IMR-90 (cell line): ENCODE measurements around the gene NIPAL4. TPM values are rescaled to one million over a fixed set of nuclear protein-coding genes. Genes with fewer than 3 reads are reported as not detected.

Source experiments
- ATAC-seq: fragments of 200-7000 bp; cut with Tn5 transposase; 2 replicates; pipeline ENCODE4 v1.9.1; 2020; ENCODE audit warnings: low read depth, mild to moderate bottlenecking, moderate library complexity
- BruUV-seq: library from RNA; stranded (reverse); fragments of 400-500 nt; replicated peaks from 2 replicates; lab custom pipeline; 2021; lab: Mats Ljungman, UMichigan
- CTCF ChIA-PET: fragments of 300-600 bp; formaldehyde crosslinking; extraction: SDS; loops from one replicate; lab custom pipeline; 2021; ENCODE audit warnings: antibody characterized with exemption; lab: Yijun Ruan, JAX
- POLR2A ChIA-PET: fragments of 300-600 bp; sonication (Branson Sonifier 250); formaldehyde crosslinking; loops from one replicate; lab custom pipeline; 2022; ENCODE audit warnings: antibody characterized with exemption; ENCODE audit not compliant: unreplicated experiment; lab: Charles Lee
- DNase-seq: peaks from one replicate; pipeline ENCODE4 v3.0.0; 2013
- H2AFZ ChIP-seq: replicated peaks from 2 replicates; pipeline ENCODE3; 2013; ENCODE audit warnings: low read length, mild to moderate bottlenecking; ENCODE audit not compliant: poor library complexity
- H2AK5ac ChIP-seq: 2 replicates; pipeline ENCODE4 v1.6.1; 2013; ENCODE audit warnings: low read depth, low read length, inconsistent platforms
- H2AK9ac ChIP-seq: replicated peaks from 2 replicates; pipeline ENCODE3; 2013; ENCODE audit warnings: mild to moderate bottlenecking, low read depth, low read length, moderate library complexity; ENCODE audit not compliant: poor library complexity
- H2BK120ac ChIP-seq: 2 replicates; pipeline ENCODE4 v1.6.1; 2013; ENCODE audit warnings: low read depth, low read length, inconsistent platforms
- H2BK15ac ChIP-seq: 3 replicates; pipeline ENCODE4 v1.6.1; 2013; ENCODE audit warnings: low read depth, low read length, inconsistent platforms
- H2BK20ac ChIP-seq: 2 replicates; pipeline ENCODE4 v1.6.1; 2013; ENCODE audit warnings: low read depth, mild to moderate bottlenecking, inconsistent platforms, low read length, moderate library complexity
- H2BK5ac ChIP-seq: 2 replicates; pipeline ENCODE4 v1.6.1; 2013; ENCODE audit warnings: mild to moderate bottlenecking, low read depth, low read length, inconsistent platforms; ENCODE audit not compliant: poor library complexity, severe bottlenecking
- H3K14ac ChIP-seq: replicated peaks from 2 replicates; pipeline ENCODE4 v1.6.1; 2013; ENCODE audit warnings: low read depth, low read length, inconsistent platforms
- H3K18ac ChIP-seq: 2 replicates; pipeline ENCODE4 v1.6.1; 2013; ENCODE audit warnings: low read depth, low read length, control low read depth
- H3K23ac ChIP-seq: 2 replicates; pipeline ENCODE4 v1.6.1; 2013; ENCODE audit warnings: low read depth, low read length, inconsistent platforms
- H3K27ac ChIP-seq: 2 replicates; pipeline ENCODE4 v1.5.1; 2013; ENCODE audit warnings: mild to moderate bottlenecking, control low read depth, low read length; ENCODE audit not compliant: insufficient read depth
- H3K27me3 ChIP-seq: 2 replicates; pipeline ENCODE4 v1.6.1; 2013; ENCODE audit warnings: low read length; ENCODE audit not compliant: control insufficient read depth, insufficient read depth
- H3K36me3 ChIP-seq: 2 replicates; pipeline ENCODE4 v1.6.1; 2013; ENCODE audit warnings: low read length, mixed read lengths; ENCODE audit not compliant: control insufficient read depth, insufficient read depth
- H3K4ac ChIP-seq: 2 replicates; pipeline ENCODE4 v1.6.1; 2013; ENCODE audit warnings: low read depth, low read length, inconsistent platforms
- H3K4me1 ChIP-seq: 2 replicates; pipeline ENCODE4 v1.6.1; 2013; ENCODE audit warnings: low read length, mixed read lengths; ENCODE audit not compliant: control insufficient read depth, insufficient read depth
- H3K4me2 ChIP-seq: 2 replicates; pipeline ENCODE4 v1.6.1; 2013; ENCODE audit warnings: low read depth, mild to moderate bottlenecking, control low read depth, low read length, moderate library complexity
- H3K4me3 ChIP-seq: 2 replicates; pipeline ENCODE4 v1.5.1; 2013; ENCODE audit warnings: low read depth, mild to moderate bottlenecking, control low read depth, low read length, moderate library complexity; ENCODE audit not compliant: insufficient read depth
- H3K56ac ChIP-seq: 2 replicates; pipeline ENCODE4 v1.6.1; 2013; ENCODE audit warnings: low read length, inconsistent platforms; ENCODE audit not compliant: insufficient read depth; ENCODE audit errors: extremely low read depth
- H3K79me1 ChIP-seq, 2 experiments: 2 replicates each; pipeline ENCODE4 v1.6.1; 2013; ENCODE audit warnings: low read length in 2 of 2, inconsistent platforms in 1 of 2, low read depth in 1 of 2
- H3K9ac ChIP-seq: 2 replicates; pipeline ENCODE4 v1.6.1; 2013; ENCODE audit warnings: low read depth, low read length, control low read depth
- H3K9me1 ChIP-seq: 2 replicates; pipeline ENCODE4 v1.6.1; 2013; ENCODE audit warnings: low read length, inconsistent platforms; ENCODE audit not compliant: insufficient read depth
- H3K9me3 ChIP-seq: 2 replicates; pipeline ENCODE4 v1.6.1; 2013; ENCODE audit warnings: low read length; ENCODE audit not compliant: control insufficient read depth, insufficient read depth
- H4K20me1 ChIP-seq: 2 replicates; pipeline ENCODE4 v1.6.1; 2013; ENCODE audit warnings: low read length, inconsistent platforms; ENCODE audit not compliant: insufficient read depth
- H4K5ac ChIP-seq: 2 replicates; pipeline ENCODE4 v1.6.1; 2013; ENCODE audit warnings: mild to moderate bottlenecking, low read depth, low read length, control low read depth
- H4K8ac ChIP-seq, 2 experiments: 2 replicates each; pipeline ENCODE4 v1.6.1; 2013; ENCODE audit warnings: low read depth in 2 of 2, low read length in 2 of 2, control low read depth in 1 of 2, inconsistent platforms in 1 of 2
- H4K91ac ChIP-seq: 2 replicates; pipeline ENCODE4 v1.6.1; 2013; ENCODE audit warnings: low read depth, low read length, inconsistent platforms; ENCODE audit not compliant: insufficient read depth
- FOS ChIP-seq: fragments of 150-350 bp; IDR thresholded peaks from 2 replicates; pipeline ENCODE4 v1.6.1; 2016; ENCODE audit warnings: low read depth, low read length
- MAZ ChIP-seq: IDR thresholded peaks from 2 replicates; pipeline ENCODE4 v1.6.1; 2012; ENCODE audit warnings: low read depth, mild to moderate bottlenecking, low read length, improper control_type of control experiment, moderate library complexity, borderline replicate concordance
- WGBS, 2 experiments: methylation state at CpG; one replicate each; pipeline versions ENCODE4 v1.1.5 to v1.1.7; 2013; ENCODE audit warnings: missing lambda C conversion rate in 2 of 2; ENCODE audit not compliant: insufficient read length in 1 of 2; ENCODE audit errors: extremely low coverage in 2 of 2; 5-methylcytosine and 5-hydroxymethylcytosine counted together
- dilution Hi-C: fragments of 300-500 bp; cut with HindIII; formaldehyde crosslinking; loops from one replicate; pipeline ENCODE4 v1.14.3; 2018; ENCODE audit warnings: low sequenced_read_pairs; ENCODE audit not compliant: unreplicated experiment
- in situ Hi-C: fragments of 300-500 bp; cut with MboI; formaldehyde crosslinking; loops from 3 replicates; pipeline ENCODE4 v1.14.3; 2019; ENCODE audit warnings: low sequenced_read_pairs, inconsistent platforms, mixed read lengths
- intact Hi-C: fragments of 100-400 bp; cut with micrococcal nuclease; formaldehyde crosslinking; loops from 2 replicates; pipeline ENCODE4 v1.10.0; 2022
- polyA plus RNA-seq, 3 experiments: library from polyadenylated mRNA; depleted of rRNA; stranded (reverse); fragments of >200 nt; gene quantifications; 2 replicates each; pipeline ENCODE4 v1.2.3, GENCODE V29; 2012; ENCODE audit warnings: low replicate concordance in 1 of 3
- total RNA-seq: library from RNA; depleted of rRNA; stranded (reverse); fragments of >200 nt; gene quantifications from 2 replicates; pipeline ENCODE4 v1.2.3, GENCODE V29; 2012

NIPAL4 gene
- total and polyA plus RNA-seq, 2 of the 4 experiments (the other 2 are of a cell fraction) = 0.18 to 0.39 TPM

GRCh38 chr5:157506066-157506590 lies 46.1 kb downstream of the NIPAL4 start:
- H4K91ac ChIP-seq = no peak overlapping the region
- H3K9me1 ChIP-seq = peaks cover 27% of the 10 kb centered on the region
- H2BK5ac ChIP-seq = peak overlapping the region; percentile 40
- no TSS peak for BruUV-seq
- 88% methylated on average over 1 of the region's 3 CpGs; no CpG with 5 or more reads in 1 of the 2 experiments for WGBS, 2 experiments
- TF ChIP-seq FOS (no peak), MAZ (no peak)
- dilution Hi-C loops (no loop called here), intact Hi-C loops (loop anchor here (10.0 kb wide), 1 partner anchor 209 kb away; no protein-coding TSS in a partner anchor), in situ Hi-C loops (loop anchor here (10.0 kb wide), 1 partner anchor 209 kb away; no protein-coding TSS in a partner anchor)
- ATAC-seq (no peak), DNase-seq (no peak)
- H3K9ac ChIP-seq = no peak overlapping the region
- no peak overlapping the region for H4K8ac ChIP-seq
- peaks cover 34 to 74% of the 10 kb centered on the region in 2 experiments for H3K79me1 ChIP-seq
- H3K4me3 ChIP-seq = no peak overlapping the region
- H3K56ac ChIP-seq = no peak overlapping the region
- no peak overlapping the region for H3K27ac ChIP-seq
- H3K14ac ChIP-seq = no peak overlapping the region
- no peak overlapping the region for H2BK15ac ChIP-seq
- H2BK20ac ChIP-seq = no peak overlapping the region
- H3K36me3 ChIP-seq = peaks cover 31% of the 10 kb centered on the region
- no peak overlapping the region for H3K23ac ChIP-seq
- H2AK5ac ChIP-seq = no peak overlapping the region
- ChIA-PET CTCF (interaction anchor here (0.5 kb wide), 1 partner anchor 21 kb away, joined by 4 read pairs; no protein-coding TSS in a partner anchor), POLR2A (no interaction called here)
- H2AFZ ChIP-seq = no peak overlapping the region
- H4K5ac ChIP-seq = no peak overlapping the region
- no peak overlapping the region; the same call in 1 of the 2 replicates for H3K18ac ChIP-seq
- H3K4me1 ChIP-seq = peaks cover 18% of the 10 kb centered on the region
- no peaks in the 10 kb centered on the region for H3K27me3 ChIP-seq
- H4K20me1 ChIP-seq = peaks cover 9% of the 10 kb centered on the region
- H2BK120ac ChIP-seq = no peak overlapping the region
- no peak overlapping the region for H2AK9ac ChIP-seq
- no peak overlapping the region for H3K4ac ChIP-seq
- H3K4me2 ChIP-seq = no peak overlapping the region
- H3K9me3 ChIP-seq = no peaks in the 10 kb centered on the region
